DMS114 treated with DMSO at 0.1 percent for 48 hours (cell line): ENCODE results near the gene OR5F1.

ENCODE experiments used
- DNase-seq: peaks from one replicate; lab custom pipeline; 2025; ENCODE audit not compliant: unreplicated experiment; lab: John Stamatoyannopoulos, UW

OR5F1 gene

GRCh38 chr11:55994525-55994924, at the start of gene OR5F1:
OR5F1 (minus strand) TSS chr11:55994625; CDS start chr11:55994625, 0 bp downstream.
- no peak for DNase-seq

- no peak for DNase-seq
Measured at GRCh38 chr11:56027354-56027753, 32.9 kb upstream of the OR5F1 start, which contains the start of gene OR5AS1. OR5AS1 (plus strand) TSS chr11:56027654; CDS start chr11:56030419, 2,765 bp downstream.

GRCh38 chr11:56013805-56014204, 19.4 kb upstream of the OR5F1 start:
- no peak for DNase-seq

GRCh38 chr11:56010716-56011115, 16.3 kb upstream of the OR5F1 start:
- no peak for DNase-seq

GRCh38 chr11:55970935-55971334, 23.5 kb downstream of the OR5F1 start:
- no peak for DNase-seq

GRCh38 chr11:55969845-55970244, 24.6 kb downstream of the OR5F1 start, which contains the start of gene OR10AG1:
OR10AG1 (minus strand) TSS chr11:55969945; CDS start chr11:55969907, 38 bp downstream.
- no peak for DNase-seq

GRCh38 chr11:55967914-55968313, 26.5 kb downstream of the OR5F1 start:
- no peak for DNase-seq

- no peak for DNase-seq
Measured at GRCh38 chr11:55966391-55966790, 28.0 kb downstream of the OR5F1 start.

- no peak for DNase-seq
Measured at GRCh38 chr11:55956521-55956920, 37.9 kb downstream of the OR5F1 start.

- DNase-seq: no peak
Measured at GRCh38 chr11:55949330-55949729, 45.1 kb downstream of the OR5F1 start.
